ENCODE measurements around the gene NPVF. TPM values are rescaled to one million over a fixed set of nuclear protein-coding genes. Genes with fewer than 3 reads are reported as not detected.

The NPVF gene
- polyA plus RNA-seq, 2 of the 4 experiments (the other 2 are of a cell fraction) = not detected

DNA sequence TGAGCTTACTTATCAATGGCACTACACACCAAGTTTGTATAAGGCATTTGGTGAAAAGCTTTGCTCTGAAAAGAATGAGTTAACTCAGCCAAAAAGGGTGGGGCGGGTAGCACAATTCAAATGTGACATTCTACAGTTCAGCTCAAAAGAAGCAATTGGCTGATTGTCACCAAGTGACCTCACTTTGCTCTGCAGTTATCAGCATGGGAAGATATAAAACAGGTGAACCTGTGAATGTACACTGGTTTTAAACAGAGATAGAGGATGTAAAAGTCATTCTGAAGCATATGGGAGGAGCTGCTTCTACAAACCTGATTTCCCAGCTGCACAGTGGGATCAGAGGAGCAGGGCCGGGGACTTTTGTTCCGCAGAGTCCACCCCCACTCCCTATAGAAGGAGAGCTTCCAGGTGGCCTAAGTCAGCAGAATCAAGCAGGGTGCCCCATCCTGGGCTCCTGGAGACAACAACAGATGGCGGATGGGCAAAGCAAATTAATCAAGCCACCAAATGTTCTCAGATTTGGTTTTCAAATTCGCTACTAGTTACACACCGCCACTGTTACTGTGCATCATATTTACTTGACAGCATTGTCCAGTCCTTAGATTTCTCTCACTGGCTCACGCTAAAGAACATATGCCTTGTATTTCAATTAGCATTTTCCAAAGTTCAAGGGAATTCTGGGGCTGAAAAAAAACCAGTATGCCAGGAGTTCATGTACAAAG lies 27.5 kb upstream of the NPVF start:
- no peak for ATAC-seq
- DNase-seq (ENCODE audit: low read depth in 1 of 2, low spot score in 1 of 2) = no peak
- Histone ChIP-seq H3K27ac (no peak overlapping the region), H3K4me2 (no peak overlapping the region), H3K4me1 (no peaks in the 10 kb centered on the region), H3K4me3 (no peak overlapping the region), H3K9me3 (no peaks in the 10 kb centered on the region)
- no peak for FAIRE-seq
- POLR2A ChIA-PET = no interaction called here
- CTCF ChIA-PET = interaction anchor here (0.7 to 3.0 kb wide), 5 partner anchors 41 to 596 kb away, joined by 3 to 19 read pairs (median 5); no protein-coding TSS in a partner anchor
- WGBS (ENCODE audit: missing lambda C conversion rate) = 38% methylated on average over 7 of the region's 7 CpGs
- TF ChIP-seq ZNF302 (CRISPR knock-in tag; IDR thresholded peaks at IDR 0.05) (no peak), ESRRA (IDR thresholded peaks at IDR 0.05; ENCODE audit: borderline replicate concordance, low read length) (no peak), KDM1A (IDR thresholded peaks at IDR 0.05; ENCODE audit: low read depth) (no peak)
- TF ChIP-seq, protein P1, sequence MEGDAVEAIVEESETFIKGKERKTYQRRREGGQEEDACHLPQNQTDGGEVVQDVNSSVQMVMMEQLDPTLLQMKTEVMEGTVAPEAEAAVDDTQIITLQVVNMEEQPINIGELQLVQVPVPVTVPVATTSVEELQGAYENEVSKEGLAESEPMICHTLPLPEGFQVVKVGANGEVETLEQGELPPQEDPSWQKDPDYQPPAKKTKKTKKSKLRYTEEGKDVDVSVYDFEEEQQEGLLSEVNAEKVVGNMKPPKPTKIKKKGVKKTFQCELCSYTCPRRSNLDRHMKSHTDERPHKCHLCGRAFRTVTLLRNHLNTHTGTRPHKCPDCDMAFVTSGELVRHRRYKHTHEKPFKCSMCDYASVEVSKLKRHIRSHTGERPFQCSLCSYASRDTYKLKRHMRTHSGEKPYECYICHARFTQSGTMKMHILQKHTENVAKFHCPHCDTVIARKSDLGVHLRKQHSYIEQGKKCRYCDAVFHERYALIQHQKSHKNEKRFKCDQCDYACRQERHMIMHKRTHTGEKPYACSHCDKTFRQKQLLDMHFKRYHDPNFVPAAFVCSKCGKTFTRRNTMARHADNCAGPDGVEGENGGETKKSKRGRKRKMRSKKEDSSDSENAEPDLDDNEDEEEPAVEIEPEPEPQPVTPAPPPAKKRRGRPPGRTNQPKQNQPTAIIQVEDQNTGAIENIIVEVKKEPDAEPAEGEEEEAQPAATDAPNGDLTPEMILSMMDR (IDR thresholded peaks at IDR 0.05) = no peak

DNA sequence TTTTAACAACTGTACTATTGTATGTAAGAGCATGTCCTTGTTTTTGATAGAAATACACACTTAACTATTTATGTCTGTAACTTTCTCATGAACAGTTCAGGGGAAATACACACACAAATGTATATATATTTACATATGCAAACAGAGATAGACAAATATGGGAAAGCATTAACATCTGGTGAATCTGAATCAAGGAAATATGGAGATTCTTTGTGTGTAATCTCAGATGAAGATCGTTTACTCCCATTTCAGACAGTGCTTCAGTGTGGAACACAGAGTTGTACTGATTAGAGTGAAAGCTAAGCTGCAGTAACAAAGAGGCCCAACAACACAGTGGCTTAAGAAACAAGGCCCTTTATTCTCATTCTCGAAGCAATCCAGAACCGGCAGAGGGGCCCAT lies 26.3 kb upstream of the NPVF start:
- DNase-seq (ENCODE audit: low read depth in 1 of 2, low spot score in 1 of 2) (no peak), ATAC-seq (no peak), FAIRE-seq (no peak)
- H3K9me3 ChIP-seq = no peaks in the 10 kb centered on the region
- no peak overlapping the region for H3K4me3 ChIP-seq
- 6% methylated on average over 3 of the region's 3 CpGs for WGBS (ENCODE audit: missing lambda C conversion rate)
- H3K4me2 ChIP-seq = no peak overlapping the region
- TF ChIP-seq MAZ (IDR thresholded peaks at IDR 0.05; ENCODE audit: borderline replicate concordance, low read depth, low read length) (no peak), FOXS1 (CRISPR knock-in tag; IDR thresholded peaks at IDR 0.05) (no peak)
- POLR2A ChIA-PET = no interaction called here
- CTCF ChIA-PET = interaction anchor here (1.4 to 3.0 kb wide), 2 partner anchors 136 to 597 kb away, joined by 4 to 19 read pairs; no protein-coding TSS in a partner anchor
- no peak overlapping the region for H3K27ac ChIP-seq
- no peaks in the 10 kb centered on the region for H3K4me1 ChIP-seq

DNA sequence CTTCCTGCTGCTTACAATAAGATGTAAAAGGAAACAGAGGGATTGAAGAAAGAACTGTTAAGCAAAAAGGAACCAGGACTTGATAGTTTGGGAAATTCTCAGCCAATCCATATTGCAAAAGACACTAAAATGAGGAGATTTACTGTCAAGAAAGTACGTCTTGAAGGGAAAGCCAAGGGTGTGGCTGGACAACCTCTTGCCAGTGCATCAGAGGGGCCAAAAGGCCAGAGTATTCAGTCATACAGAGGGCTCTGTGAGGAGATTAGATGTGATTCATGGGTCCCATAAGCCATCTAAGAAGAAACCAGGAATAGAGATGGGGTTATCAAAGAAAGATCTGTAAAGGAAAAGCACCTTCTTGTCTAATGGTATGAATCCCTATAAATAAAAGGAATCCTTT lies 25.4 kb upstream of the NPVF start:
- WGBS (ENCODE audit: missing lambda C conversion rate) = 18% methylated on average over 1 of the region's 1 CpG
- TF ChIP-seq RARB (CRISPR knock-in tag; IDR thresholded peaks at IDR 0.05) (no peak), MYC (IDR thresholded peaks at IDR 0.05; ENCODE audit: borderline replicate concordance, low read length) (no peak), ZC3H11A (IDR thresholded peaks at IDR 0.05) (no peak), ZSCAN20 (CRISPR knock-in tag; IDR thresholded peaks at IDR 0.05) (no peak), ZFP36 (IDR thresholded peaks at IDR 0.05; ENCODE audit: borderline replicate concordance, partially characterized antibody) (no peak)
- TF ChIP-seq, protein P2, sequence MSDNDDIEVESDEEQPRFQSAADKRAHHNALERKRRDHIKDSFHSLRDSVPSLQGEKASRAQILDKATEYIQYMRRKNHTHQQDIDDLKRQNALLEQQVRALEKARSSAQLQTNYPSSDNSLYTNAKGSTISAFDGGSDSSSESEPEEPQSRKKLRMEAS (IDR thresholded peaks at IDR 0.05) = no peak
- TF ChIP-seq, protein P3, sequence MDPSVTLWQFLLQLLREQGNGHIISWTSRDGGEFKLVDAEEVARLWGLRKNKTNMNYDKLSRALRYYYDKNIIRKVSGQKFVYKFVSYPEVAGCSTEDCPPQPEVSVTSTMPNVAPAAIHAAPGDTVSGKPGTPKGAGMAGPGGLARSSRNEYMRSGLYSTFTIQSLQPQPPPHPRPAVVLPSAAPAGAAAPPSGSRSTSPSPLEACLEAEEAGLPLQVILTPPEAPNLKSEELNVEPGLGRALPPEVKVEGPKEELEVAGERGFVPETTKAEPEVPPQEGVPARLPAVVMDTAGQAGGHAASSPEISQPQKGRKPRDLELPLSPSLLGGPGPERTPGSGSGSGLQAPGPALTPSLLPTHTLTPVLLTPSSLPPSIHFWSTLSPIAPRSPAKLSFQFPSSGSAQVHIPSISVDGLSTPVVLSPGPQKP (IDR thresholded peaks at IDR 0.05; ENCODE audit: low read depth, low read length) = no peak
- Histone ChIP-seq H3K4me2 (no peak overlapping the region), H3K4me3 (no peak overlapping the region), H3K27ac (no peak overlapping the region), H3K9me3 (no peaks in the 10 kb centered on the region), H3K4me1 (no peaks in the 10 kb centered on the region)
- ChIA-PET POLR2A (no interaction called here), CTCF (no interaction called here)
- no peak for ATAC-seq
- FAIRE-seq = no peak
- no peak for DNase-seq (ENCODE audit: low read depth in 1 of 2, low spot score in 1 of 2)

DNA sequence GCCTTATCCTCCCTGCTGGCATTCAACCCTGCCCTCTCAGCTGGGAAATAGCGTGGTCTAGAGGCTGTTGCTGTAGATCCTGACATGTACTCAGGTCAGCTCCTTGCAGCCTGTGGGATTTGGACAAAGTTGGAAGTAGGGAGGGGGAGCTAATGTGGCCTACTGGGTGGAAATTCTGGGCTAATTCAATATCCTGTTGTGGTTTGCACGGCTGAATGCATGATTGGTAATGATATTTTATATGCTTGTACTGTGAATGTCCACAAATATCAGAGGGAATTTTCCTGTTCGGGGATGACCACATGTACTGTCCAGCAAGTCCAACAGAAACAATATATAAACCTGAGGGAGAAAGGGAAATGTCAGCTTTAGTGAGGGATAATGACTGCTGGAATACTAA lies 22.1 kb upstream of the NPVF start:
- WGBS (ENCODE audit: missing lambda C conversion rate) = 12% methylated on average over 3 of the region's 3 CpGs
- DNase-seq (ENCODE audit: low read depth in 1 of 2, low spot score in 1 of 2) (no peak), ATAC-seq (no peak), FAIRE-seq (no peak)
- ChIA-PET CTCF (interaction anchor here (2.0 to 2.8 kb wide), 3 partner anchors 9 to 139 kb away, joined by 6 to 16 read pairs (median 7); no protein-coding TSS in a partner anchor), POLR2A (no interaction called here)
- no peaks in the 10 kb centered on the region for H3K4me1 ChIP-seq
- no peak overlapping the region for H3K27ac ChIP-seq
- no peak overlapping the region for H3K4me2 ChIP-seq
- TF ChIP-seq RNF2 (IDR thresholded peaks at IDR 0.05; ENCODE audit: borderline replicate concordance, low read depth) = no peak
- no peak for TF ChIP-seq EP300 (IDR thresholded peaks at IDR 0.05)
- no peak for TF ChIP-seq RAD21 (conservative IDR thresholded peaks at IDR 0.05 in 1 of 2, IDR thresholded peaks at IDR 0.05 in 1 of 2)
- no peak for TF ChIP-seq CBX8 (IDR thresholded peaks at IDR 0.05)
- no peak for TF ChIP-seq NFE2L2 (conservative IDR thresholded peaks at IDR 0.05; ENCODE audit: low read length)
- TF ChIP-seq HEYL (CRISPR knock-in tag; IDR thresholded peaks at IDR 0.05) = no peak
- TF ChIP-seq, protein P4, sequence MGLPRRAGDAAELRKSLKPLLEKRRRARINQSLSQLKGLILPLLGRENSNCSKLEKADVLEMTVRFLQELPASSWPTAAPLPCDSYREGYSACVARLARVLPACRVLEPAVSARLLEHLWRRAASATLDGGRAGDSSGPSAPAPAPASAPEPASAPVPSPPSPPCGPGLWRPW (IDR thresholded peaks at IDR 0.05) = no peak
- TF ChIP-seq ZC3H11A (IDR thresholded peaks at IDR 0.05) = no peak
- no peak for TF ChIP-seq CHD4 (IDR thresholded peaks at IDR 0.05; ENCODE audit: borderline replicate concordance)
- no peak for TF ChIP-seq BHLHE40 (IDR thresholded peaks at IDR 0.05; ENCODE audit: low read depth, low read length)
- TF ChIP-seq FOSL2 (IDR thresholded peaks at IDR 0.05) = no peak
- TF ChIP-seq FOSL2 (CRISPR knock-in tag; IDR thresholded peaks at IDR 0.05) = no peak
- TF ChIP-seq SMC3 (IDR thresholded peaks at IDR 0.05) = no peak
- no peak for TF ChIP-seq MYC (IDR thresholded peaks at IDR 0.05; ENCODE audit: borderline replicate concordance, low read length)
- TF ChIP-seq NR3C1 (IDR thresholded peaks at IDR 0.05) = no peak
- TF ChIP-seq HOXB13 (CRISPR knock-in tag; IDR thresholded peaks at IDR 0.05; ENCODE audit: low read depth) = no peak
- no peak for TF ChIP-seq PHF8 (IDR thresholded peaks at IDR 0.05; ENCODE audit: borderline replicate concordance, low read depth)
- no peak overlapping the region for H3K4me3 ChIP-seq
- no peaks in the 10 kb centered on the region for H3K9me3 ChIP-seq
